ENCODE results near the gene MED12L.
"Not testable (repeated sequence)": the region's sequence is repeated elsewhere in the genome, so short reads cannot be mapped to it uniquely, and the experiment has no call there.

The MED12L gene

DNA sequence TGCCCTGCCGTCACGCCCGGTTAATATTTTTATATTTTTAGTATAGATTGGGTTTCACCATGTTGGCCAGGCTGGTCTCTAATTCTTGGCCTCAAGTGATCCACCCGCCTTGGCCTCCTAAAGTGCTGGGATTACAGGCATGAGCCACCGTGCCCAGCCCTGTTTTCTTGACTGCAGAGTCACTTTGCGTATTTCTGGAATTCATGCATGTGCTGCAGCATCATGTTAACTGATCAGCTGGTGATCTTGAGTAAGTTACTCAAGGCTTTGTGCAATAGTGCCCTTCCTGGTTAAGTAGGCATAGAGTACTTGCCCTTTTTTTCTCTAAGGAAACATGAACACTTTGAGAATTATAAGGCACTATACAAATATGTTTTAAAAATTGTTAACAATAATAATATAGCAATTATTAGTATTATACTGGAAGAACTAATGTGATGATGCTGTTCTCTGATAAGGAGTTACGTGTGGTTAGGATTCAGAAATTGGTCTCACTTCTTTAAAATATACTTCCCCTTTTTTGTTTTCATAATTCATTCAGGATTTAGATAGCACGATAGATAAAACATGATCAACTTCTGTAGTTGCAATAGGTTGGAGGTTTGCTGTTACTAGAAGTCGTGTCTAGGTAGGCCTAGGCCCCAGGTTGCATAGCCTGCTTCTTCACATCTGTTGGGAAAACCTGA is 83.9 kb downstream of the MED12L start:
- no peaks in the 10 kb centered on the region for H3F3A ChIP-seq (ENCODE audit: low read depth)
- no peaks in the 10 kb centered on the region for H3K9me3 ChIP-seq (ENCODE audit: insufficient read depth, low read depth, low read length)
- H3K9ac ChIP-seq (ENCODE audit: low read depth, low read length, poor library complexity, severe bottlenecking): peak overlapping the region; percentile 26
- no peak overlapping the region for H2AFZ ChIP-seq (ENCODE audit: low read length)
- peaks cover 44% of the 10 kb centered on the region for H3K36me3 ChIP-seq (ENCODE audit: insufficient read depth, low read length)
- no peaks in the 10 kb centered on the region for H3K9me2 ChIP-seq (replicated peaks; ENCODE audit: low read depth, low read length)
- no peaks in the 10 kb centered on the region for H4K20me1 ChIP-seq (ENCODE audit: insufficient read depth, low read length, poor library complexity, severe bottlenecking)
- no peaks in the 10 kb centered on the region for H3K27me3 ChIP-seq (ENCODE audit: insufficient read depth, low read length, poor library complexity, severe bottlenecking)
- H3K4me2 ChIP-seq (ENCODE audit: low read depth, low read length, poor library complexity, severe bottlenecking): no peak overlapping the region
- TF ChIP-seq, protein P1, sequence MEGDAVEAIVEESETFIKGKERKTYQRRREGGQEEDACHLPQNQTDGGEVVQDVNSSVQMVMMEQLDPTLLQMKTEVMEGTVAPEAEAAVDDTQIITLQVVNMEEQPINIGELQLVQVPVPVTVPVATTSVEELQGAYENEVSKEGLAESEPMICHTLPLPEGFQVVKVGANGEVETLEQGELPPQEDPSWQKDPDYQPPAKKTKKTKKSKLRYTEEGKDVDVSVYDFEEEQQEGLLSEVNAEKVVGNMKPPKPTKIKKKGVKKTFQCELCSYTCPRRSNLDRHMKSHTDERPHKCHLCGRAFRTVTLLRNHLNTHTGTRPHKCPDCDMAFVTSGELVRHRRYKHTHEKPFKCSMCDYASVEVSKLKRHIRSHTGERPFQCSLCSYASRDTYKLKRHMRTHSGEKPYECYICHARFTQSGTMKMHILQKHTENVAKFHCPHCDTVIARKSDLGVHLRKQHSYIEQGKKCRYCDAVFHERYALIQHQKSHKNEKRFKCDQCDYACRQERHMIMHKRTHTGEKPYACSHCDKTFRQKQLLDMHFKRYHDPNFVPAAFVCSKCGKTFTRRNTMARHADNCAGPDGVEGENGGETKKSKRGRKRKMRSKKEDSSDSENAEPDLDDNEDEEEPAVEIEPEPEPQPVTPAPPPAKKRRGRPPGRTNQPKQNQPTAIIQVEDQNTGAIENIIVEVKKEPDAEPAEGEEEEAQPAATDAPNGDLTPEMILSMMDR (conservative IDR thresholded peaks at IDR 0.05; ENCODE audit: low read length): no peak
- no peak for TF ChIP-seq EZH2phosphoT487 (IDR thresholded peaks at IDR 0.05; ENCODE audit: borderline replicate concordance)
- peaks cover 30% of the 10 kb centered on the region for H3K4me1 ChIP-seq (ENCODE audit: insufficient read depth, low read length, poor library complexity, severe bottlenecking)
- H3K79me2 ChIP-seq (ENCODE audit: insufficient read depth, low read length): no peaks in the 10 kb centered on the region; the same call in 1 of the 2 replicates
- no peak overlapping the region for H3K4me3 ChIP-seq (ENCODE audit: low read length, poor library complexity, severe bottlenecking)

DNA sequence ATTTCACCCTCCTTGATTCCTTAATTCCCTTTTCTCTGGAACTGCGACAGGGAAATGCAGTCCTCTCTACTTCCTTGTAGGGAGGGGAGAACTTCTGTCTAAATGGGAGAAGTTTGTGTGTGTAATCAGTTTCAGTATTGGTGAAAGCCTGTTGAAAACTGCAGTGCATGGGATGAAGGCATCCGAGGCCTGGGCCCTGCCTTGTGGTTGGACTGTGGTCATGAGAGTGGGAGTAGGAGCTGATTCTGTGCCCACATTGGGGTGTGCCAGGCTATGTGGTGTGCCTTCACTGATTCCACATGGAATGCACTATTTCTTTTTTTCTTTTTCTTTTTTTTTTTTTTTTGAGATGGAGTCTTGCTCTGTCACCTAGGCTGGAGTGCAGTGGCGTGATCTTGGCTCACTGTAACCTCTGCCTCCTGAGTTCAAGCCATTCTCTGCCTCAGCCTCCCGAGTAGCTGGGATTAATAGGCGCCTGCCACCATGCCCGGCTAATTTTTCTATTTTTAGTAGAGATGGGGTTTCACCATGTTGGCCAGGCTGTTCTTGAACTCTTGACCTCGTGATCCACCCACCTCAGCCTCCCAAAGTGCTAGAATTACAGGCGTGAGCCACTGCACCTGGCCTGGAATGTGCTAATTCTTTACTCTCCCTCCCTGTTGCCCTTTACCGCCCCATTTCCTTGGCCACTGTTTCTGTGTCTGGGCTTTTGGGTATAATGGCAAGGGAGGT is 84.7 kb downstream of the MED12L start:
- H2AFZ ChIP-seq (ENCODE audit: low read length); H3K4me3 ChIP-seq (ENCODE audit: low read length, poor library complexity, severe bottlenecking); H4K20me1 ChIP-seq (ENCODE audit: insufficient read depth, low read length, poor library complexity, severe bottlenecking); H3K9me3 ChIP-seq (ENCODE audit: insufficient read depth, low read depth, low read length); H3K79me2 ChIP-seq (ENCODE audit: insufficient read depth, low read length); H3F3A ChIP-seq (ENCODE audit: low read depth); H3K27me3 ChIP-seq (ENCODE audit: insufficient read depth, low read length, poor library complexity, severe bottlenecking); H3K9me2 ChIP-seq (replicated peaks; ENCODE audit: low read depth, low read length): not testable (repeated sequence)
- Histone ChIP-seq H3K4me1 (ENCODE audit: insufficient read depth, low read length, poor library complexity, severe bottlenecking) (peaks cover 30% of the 10 kb centered on the region), H3K4me2 (ENCODE audit: low read depth, low read length, poor library complexity, severe bottlenecking) (peak overlapping the region; percentile 67), H3K9ac (ENCODE audit: low read depth, low read length, poor library complexity, severe bottlenecking) (peak overlapping the region; percentile 49), H3K36me3 (ENCODE audit: insufficient read depth, low read length) (peaks cover 42% of the 10 kb centered on the region)

DNA sequence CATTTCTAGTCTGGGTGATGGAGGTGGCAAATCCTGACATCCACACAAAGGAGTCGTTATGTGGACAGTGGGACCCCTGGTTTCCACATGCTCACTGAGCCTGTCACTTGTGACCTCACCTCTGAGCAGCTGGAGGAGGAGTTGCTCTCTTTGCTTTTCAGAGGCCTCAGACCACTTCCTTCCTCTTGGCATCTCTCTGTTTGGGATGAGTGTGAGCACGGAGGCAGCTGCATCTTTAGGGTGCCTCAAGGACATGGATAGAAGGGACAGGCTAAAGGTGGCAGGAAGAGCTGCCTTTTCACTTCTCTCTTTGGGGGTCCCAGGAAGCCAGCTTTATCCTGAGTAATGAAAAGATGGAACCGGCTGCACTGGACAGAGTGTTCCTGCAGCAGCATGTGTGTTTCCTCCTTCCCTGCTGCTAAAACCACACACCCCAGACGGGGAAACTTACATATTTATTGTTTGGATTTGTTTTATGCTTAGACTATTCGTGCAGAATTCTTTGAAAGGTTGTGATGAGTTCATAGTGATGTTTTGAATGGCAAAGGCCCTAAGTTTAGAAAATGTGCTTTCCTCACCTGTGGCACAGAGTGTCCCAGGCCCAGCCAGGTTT is 85.8 kb downstream of the MED12L start:
- Histone ChIP-seq H3F3A (ENCODE audit: low read depth) (no peaks in the 10 kb centered on the region), H3K4me3 (ENCODE audit: low read length, poor library complexity, severe bottlenecking) (peak overlapping the region; percentile 49), H2AFZ (ENCODE audit: low read length) (no peak overlapping the region), H3K27me3 (ENCODE audit: insufficient read depth, low read length, poor library complexity, severe bottlenecking) (no peaks in the 10 kb centered on the region), H3K9me3 (ENCODE audit: insufficient read depth, low read depth, low read length) (no peaks in the 10 kb centered on the region), H3K9me2 (replicated peaks; ENCODE audit: low read depth, low read length) (no peaks in the 10 kb centered on the region), H3K4me2 (ENCODE audit: low read depth, low read length, poor library complexity, severe bottlenecking) (peak overlapping the region; percentile 67), H4K20me1 (ENCODE audit: insufficient read depth, low read length, poor library complexity, severe bottlenecking) (no peaks in the 10 kb centered on the region), H3K36me3 (ENCODE audit: insufficient read depth, low read length) (peaks cover 38% of the 10 kb centered on the region), H3K79me2 (ENCODE audit: insufficient read depth, low read length) (no peaks in the 10 kb centered on the region; the same call in 1 of the 2 replicates), H3K4me1 (ENCODE audit: insufficient read depth, low read length, poor library complexity, severe bottlenecking) (peaks cover 30% of the 10 kb centered on the region), H3K9ac (ENCODE audit: low read depth, low read length, poor library complexity, severe bottlenecking) (peak overlapping the region; percentile 49)
- TF ChIP-seq EZH2phosphoT487 (IDR thresholded peaks at IDR 0.05; ENCODE audit: borderline replicate concordance): no peak
- TF ChIP-seq, protein P1 (conservative IDR thresholded peaks at IDR 0.05; ENCODE audit: low read length): no peak

Data from Loucy (cell line).